NCI-H345 (cell line): ENCODE data around the gene LDLRAD2.
"Not testable (repeated sequence)": the region's sequence is repeated elsewhere in the genome, so short reads cannot be mapped to it uniquely, and the experiment has no call there.

ENCODE experiments used
- DNase-seq: peaks from one replicate; lab custom pipeline; 2025; lab: John Stamatoyannopoulos, UW

LDLRAD2 gene

DNA sequence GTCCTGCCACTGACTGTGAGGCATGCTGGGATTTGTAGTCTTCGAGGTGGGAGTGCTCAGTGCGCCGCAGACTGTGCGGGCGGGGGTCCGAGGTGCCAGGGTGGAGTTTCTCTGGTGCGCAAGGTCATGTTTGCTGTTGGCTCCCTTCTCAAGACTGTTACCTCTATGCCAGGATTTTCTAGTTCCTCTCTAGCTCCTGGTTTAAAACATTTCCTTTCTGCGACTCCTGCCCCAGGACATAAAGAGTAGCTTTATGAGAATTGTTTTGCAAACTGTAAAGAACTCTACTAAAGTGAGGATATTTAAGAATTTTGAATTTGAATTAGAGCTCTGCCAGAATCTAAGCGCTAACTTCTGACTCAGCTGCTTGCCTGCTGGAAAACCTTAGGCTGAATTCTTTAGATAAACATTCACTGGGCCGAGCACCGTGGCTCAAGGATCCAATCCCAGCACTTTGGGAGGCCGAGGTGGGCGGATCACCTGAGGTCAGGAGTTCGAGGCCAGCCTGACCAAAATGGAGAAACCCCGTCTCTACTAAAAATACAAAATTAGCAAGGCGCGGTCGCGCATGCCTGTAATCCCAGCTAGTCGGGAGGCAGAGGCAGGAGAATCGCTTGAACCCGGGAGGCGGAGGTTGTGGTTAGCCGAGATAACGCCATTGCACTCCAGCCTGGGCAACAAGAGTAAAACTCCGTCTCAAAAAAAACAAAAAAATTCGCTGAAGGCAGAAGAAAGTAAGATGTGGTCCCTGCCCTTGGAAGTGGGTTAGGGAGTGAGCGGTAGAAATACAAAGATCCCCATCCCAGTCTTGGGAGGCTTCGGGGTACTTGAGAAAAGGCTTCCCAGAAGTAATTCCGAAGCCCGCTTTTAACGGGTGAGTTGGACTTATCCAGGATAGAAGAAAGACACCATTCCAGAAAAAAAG lies 28.1 kb upstream of the LDLRAD2 start:
- no peak for DNase-seq

GRCh38 chr1:21785764-21786163 lies 26.3 kb upstream of the LDLRAD2 start:
- DNase-seq, result not testable (repeated sequence)

DNA sequence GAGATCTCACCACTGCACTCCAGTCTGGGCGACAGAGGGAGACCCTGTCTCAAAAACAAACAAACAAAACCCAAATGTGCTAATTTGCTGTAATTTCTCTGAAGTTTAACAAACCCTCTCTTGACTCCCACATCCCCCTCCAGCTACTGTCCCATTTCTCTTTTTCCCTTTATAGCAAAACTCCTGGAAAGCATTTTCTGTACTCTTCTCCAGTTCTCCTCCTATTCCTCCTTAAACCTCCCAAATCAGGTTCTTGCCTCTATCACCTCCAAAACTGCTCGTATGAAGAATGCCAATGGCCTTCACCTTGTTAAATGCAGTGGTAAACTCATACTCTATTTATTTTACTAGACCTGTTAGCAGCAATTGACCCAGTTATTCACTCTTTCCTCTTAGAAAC lies 25.4 kb upstream of the LDLRAD2 start:
- DNase-seq, result no peak

DNA sequence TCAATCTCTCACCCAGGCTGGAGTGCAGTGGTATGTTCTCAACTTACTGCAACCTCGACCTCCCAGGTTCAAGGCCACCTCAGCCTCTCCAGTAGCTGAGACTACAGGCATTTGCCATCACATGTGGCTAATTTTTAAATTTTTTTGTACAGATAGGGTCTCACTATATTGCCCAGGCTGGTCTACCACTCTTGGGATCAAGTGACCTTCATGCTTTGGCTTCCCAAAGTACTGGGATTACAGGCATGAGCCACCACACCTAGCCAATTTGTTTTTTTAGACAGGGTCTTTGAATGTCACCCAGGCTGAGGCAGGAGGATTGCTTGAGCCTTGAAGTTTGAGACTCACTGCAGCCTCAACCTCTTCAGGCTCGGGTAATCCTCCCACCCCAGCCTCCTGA lies 19.0 kb upstream of the LDLRAD2 start:
- no peak for DNase-seq

DNA sequence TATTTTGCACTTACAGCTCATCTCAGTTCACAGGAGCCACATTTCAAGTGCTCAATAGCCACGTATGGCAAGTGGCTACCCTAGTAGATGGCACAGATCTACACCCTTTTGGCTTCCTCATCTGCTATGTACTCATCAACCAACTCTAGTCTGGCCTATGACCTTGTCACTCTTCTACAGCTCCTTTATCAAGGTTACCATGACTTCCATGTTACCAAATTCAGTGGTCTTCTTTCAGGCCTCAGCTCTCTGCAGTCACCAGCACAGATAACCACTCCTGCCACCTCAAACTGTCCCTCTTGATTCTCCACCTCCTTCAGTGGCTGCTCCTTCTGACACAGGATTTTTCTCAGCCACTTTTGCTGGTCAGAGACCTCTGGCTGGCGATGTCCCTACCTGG lies 17.4 kb upstream of the LDLRAD2 start:
- no peak for DNase-seq

GRCh38 chr1:21795075-21795474 lies 17.0 kb upstream of the LDLRAD2 start:
- no peak for DNase-seq

DNA sequence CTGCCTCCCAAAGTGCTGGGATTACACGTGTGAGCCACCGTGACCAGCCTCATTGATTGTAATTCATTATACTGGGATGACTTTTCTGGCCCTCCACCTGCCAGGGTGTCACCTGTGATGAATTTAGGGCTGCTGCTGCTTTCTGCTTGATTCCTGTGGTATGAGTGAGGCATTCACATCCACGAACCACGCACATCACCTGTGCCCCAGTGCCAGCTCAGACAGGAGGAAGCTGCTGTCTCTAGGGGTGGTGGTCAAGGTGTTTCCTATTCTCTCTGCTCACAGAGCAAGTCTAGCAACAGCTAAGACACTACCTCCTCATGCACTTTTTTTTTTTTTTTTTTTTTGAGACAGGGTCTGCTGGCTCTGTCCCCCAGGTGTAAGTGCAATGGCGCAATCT lies 12.3 kb upstream of the LDLRAD2 start:
- no peak for DNase-seq

GRCh38 chr1:21801100-21801499 lies 11.0 kb upstream of the LDLRAD2 start:
- no peak for DNase-seq

DNA sequence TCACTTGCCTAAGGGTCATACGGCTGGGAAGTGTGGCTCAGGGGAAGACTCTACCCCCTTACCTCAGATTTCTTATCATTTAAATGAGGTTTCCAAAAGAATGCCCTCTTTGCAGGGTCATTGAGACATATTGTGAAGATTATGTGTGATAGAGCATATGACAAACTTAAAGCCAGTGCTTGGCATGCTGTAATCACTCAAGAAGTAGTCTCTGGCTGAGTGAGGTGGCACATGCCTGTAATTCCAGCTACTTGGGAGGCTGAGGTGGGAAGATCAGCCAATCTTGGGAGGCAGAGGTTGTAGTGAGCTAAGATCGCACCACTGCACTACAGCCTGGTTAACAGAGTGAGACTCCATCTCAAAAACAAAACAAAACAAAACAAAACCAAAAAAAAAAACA lies 7.5 kb upstream of the LDLRAD2 start:
- DNase-seq, result no peak

DNA sequence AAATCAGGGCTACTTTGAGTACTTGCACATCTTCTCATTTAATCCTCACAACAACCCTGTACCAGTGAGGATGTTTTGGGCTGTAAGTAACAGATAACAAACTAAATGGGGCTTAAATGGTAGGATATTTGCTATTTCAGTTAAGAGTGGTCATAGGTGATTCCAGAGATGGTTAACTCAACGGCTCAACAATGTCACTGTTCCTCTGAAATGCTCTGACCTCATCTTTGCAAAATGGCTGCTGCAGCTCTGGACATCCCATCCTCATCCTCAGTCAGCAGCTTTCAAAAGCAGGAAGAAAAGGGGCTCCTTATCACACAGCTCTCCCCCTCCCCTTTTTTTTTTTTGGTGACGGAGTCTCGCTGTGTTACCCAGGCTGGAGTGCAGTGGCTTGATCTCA lies 1.5 kb downstream of the LDLRAD2 start:
- no peak for DNase-seq

DNA sequence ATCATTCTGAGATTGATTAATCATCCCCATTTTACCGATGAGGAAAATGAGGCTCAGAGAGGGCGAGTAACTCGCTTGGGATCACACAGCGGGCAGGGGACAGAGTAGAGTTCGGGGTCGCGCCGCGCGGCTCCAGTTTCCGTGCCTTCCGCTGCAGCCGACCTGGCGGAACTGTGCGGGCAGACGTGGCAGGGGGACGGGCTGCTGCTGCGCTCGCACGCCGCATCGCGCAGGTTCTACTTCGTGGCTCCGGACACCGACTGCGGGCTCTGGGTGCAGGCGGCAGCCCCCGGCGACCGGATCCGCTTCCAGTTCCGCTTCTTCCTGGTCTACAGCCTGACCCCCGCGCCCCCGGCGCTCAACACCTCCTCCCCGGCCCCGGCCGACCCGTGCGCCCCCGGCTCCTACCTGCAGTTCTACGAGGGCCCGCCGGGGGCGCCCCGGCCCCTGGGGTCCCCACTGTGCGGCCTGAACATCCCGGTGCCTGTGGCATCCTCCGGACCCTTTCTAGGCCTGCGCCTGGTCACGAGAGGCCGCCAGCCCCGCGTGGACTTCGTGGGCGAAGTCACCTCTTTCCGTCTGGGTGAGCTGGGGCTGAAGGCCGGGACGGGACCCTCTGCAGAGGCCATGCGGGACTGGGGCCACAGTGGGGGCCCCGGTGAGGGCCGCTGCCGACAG lies 2.3 kb downstream of the LDLRAD2 start:
- no peak for DNase-seq

DNA sequence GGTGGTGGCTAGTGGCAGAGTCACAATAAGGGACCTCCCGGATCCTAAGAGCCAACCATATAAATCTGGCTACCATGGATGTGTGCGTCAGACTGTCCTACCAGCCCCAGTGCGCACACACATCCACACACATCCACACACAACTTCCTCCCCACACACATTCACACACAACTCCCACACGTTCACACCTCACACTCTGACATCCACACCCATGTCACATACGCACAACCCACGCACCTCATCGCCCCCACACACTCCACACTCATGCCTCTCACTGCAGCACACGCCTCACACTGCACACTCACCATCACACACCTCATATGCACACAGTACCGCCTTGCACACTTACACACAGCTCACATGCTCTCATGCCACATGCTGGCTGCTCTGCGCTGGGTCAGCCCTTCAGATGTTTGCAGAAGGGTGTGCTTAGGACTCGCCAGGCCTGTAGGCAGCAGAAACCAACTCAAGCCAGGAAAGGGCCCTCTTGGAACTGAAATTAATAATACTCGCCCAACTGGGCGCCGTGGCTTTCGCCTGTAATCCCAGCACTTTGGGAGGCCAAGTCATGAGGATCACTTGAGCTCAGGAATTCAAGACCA lies 3.0 kb downstream of the LDLRAD2 start:
- no peak for DNase-seq

GRCh38 chr1:21815724-21816321 lies 3.8 kb downstream of the LDLRAD2 start:
- no peak for DNase-seq

- DNase-seq, result no peak
Measured at GRCh38 chr1:21816602-21817302, 4.7 kb downstream of the LDLRAD2 start.

GRCh38 chr1:21818656-21819055 lies 6.6 kb downstream of the LDLRAD2 start:
- no peak for DNase-seq

DNA sequence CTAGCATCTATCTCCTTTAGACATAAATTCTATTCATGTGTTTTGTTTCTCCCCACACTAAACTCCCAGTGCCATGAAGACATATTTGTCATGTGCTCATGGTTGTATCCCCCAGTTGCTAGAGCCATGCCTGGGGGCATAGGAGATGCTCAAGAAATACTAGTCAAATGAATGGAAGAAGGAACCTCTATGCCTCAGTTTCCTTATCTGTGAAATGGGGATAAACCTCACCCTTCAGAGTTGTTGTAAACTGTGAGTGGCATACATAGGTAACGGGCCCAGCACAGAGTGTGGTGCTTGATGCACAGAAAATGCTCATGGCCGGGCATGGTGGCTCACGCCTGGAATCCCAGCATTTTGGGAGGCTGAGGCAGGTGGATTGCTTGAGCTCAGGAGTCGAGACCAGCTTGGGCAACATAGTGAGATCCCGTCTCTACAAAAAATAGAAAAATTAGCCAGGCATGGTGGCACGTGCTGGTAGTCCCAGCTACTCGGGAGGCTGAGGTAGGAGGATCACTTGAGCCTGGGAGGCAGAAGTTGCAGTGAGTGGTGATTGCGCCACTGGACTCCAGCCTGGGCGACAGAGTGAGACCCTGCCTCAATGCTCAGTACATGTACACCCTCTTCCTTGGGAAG lies 8.7 kb downstream of the LDLRAD2 start:
- no peak for DNase-seq

GRCh38 chr1:21821385-21822019 lies 9.4 kb downstream of the LDLRAD2 start:
- DNase-seq, result no peak

- no peak for DNase-seq
Measured at GRCh38 chr1:21822349-21822748, 10.3 kb downstream of the LDLRAD2 start.

DNA sequence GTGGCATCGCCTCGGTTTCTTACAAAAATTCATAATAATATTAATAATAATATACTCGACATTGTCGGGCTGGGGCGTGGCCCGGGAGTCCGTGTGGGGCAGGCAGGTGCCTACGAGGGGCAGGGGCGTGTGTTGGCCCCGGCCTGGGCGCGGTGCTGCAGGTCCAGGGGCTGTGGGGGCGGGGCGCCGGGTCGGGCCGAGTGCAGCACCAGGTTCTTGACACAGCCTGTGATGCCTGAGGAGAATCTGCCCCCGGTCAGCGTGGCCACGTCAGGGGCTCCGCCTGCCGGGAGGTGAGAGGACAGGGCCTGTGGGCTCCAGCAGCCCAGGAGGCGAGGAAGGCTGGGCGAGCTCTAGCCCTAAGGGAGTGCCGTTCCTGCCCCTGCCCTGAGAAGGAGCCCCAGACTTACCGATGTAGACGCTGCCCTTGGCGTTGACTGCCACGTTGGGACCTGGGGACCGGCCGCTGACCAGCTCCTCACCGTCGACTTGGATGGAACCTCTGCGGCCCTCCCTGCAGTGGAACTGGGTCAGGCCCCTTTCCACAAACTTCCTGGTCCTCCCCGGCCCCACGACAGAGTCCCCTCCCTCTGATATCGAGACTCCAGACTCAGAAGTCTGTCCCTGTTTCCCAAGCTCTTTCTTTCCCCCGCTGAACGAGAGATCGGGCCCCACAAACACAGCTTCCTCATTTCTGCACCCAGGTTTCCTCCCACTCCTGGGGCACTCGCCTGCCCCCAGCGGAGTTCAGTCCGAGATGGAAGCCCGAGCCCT lies 11.3 kb downstream of the LDLRAD2 start:
- no peak for DNase-seq
